Measurements from ENCODE around the gene PTGES2. TPM values are rescaled to one million over a fixed set of nuclear protein-coding genes. Genes with fewer than 3 reads are reported as not detected.

PTGES2 gene
- total RNA-seq, 1 experiment from 2014 or later, result 76.8 TPM

GRCh38 chr9:128142596-128142995 is 15.1 kb upstream of the PTGES2 start:
- no peaks in the 10 kb centered on the region for H3K36me3 ChIP-seq (ENCODE audit: control insufficient read depth, insufficient read depth, low read length)
- in situ Hi-C loops (cut with HindIII; ENCODE audit: low pct_unique_long_range_greater_than_20kb, low sequenced_read_pairs) (no loop called here), intact Hi-C loops (cut with micrococcal nuclease; ENCODE audit: unreplicated experiment) (no loop called here)
- CTCF ChIA-PET, result no interaction called here
- no peaks in the 10 kb centered on the region for H3K27me3 ChIP-seq (ENCODE audit: control insufficient read depth, insufficient read depth, low read length)
- no peaks in the 10 kb centered on the region for H3K4me1 ChIP-seq (ENCODE audit: control insufficient read depth, insufficient read depth, low read length)
- TF ChIP-seq CTCF (IDR thresholded peaks at IDR 0.05) (no peak), REST (IDR thresholded peaks at IDR 0.05; ENCODE audit: insufficient read depth in 1 of 2, low read depth in 2 of 2, low read length in 1 of 2) (no peak), TCF7L2 (IDR thresholded peaks at IDR 0.05; ENCODE audit: low read depth, low read length) (no peak), SIN3A (IDR thresholded peaks at IDR 0.05; ENCODE audit: borderline replicate concordance, insufficient read depth, low read depth, low read length) (no peak), POLR2AphosphoS5 (IDR thresholded peaks at IDR 0.05; ENCODE audit: low read depth, low read length) (no peak)
- H3K27ac ChIP-seq (ENCODE audit: low read length), result no peak overlapping the region
- BruUV-seq (replicated peaks), result no TSS peak
- no peak for ATAC-seq
- no peak for DNase-seq (ENCODE audit: low read depth, low spot score)
- no peaks in the 10 kb centered on the region for H3K9me3 ChIP-seq (ENCODE audit: control insufficient read depth, insufficient read depth, low read depth, low read length)
- H3K4me3 ChIP-seq (ENCODE audit: low read depth in 2 of 2, low read length in 2 of 2), result no peak overlapping the region
- POLR2A ChIA-PET, result no interaction called here

- Histone ChIP-seq H3K27me3 (ENCODE audit: control insufficient read depth, insufficient read depth, low read length) (no peaks in the 10 kb centered on the region), H3K27ac (ENCODE audit: low read length) (no peak overlapping the region), H3K4me3 (ENCODE audit: low read depth in 2 of 2, low read length in 2 of 2) (no peak overlapping the region), H3K36me3 (ENCODE audit: control insufficient read depth, insufficient read depth, low read length) (no peaks in the 10 kb centered on the region), H3K4me1 (ENCODE audit: control insufficient read depth, insufficient read depth, low read length) (no peaks in the 10 kb centered on the region), H3K9me3 (ENCODE audit: control insufficient read depth, insufficient read depth, low read depth, low read length) (no peaks in the 10 kb centered on the region)
- TF ChIP-seq SIN3A (IDR thresholded peaks at IDR 0.05; ENCODE audit: borderline replicate concordance, insufficient read depth, low read depth, low read length) (no peak), CTCF (IDR thresholded peaks at IDR 0.05) (no peak), TCF7L2 (IDR thresholded peaks at IDR 0.05; ENCODE audit: low read depth, low read length) (no peak), REST (IDR thresholded peaks at IDR 0.05; ENCODE audit: insufficient read depth in 1 of 2, low read depth in 2 of 2, low read length in 1 of 2) (no peak), POLR2AphosphoS5 (IDR thresholded peaks at IDR 0.05; ENCODE audit: low read depth, low read length) (no peak)
- ATAC-seq, result no peak
- no peak for DNase-seq (ENCODE audit: low read depth, low spot score)
- POLR2A ChIA-PET, result no interaction called here
- intact Hi-C loops (cut with micrococcal nuclease; ENCODE audit: unreplicated experiment) (no loop called here), in situ Hi-C loops (cut with HindIII; ENCODE audit: low pct_unique_long_range_greater_than_20kb, low sequenced_read_pairs) (no loop called here)
- CTCF ChIA-PET, result no interaction called here
- BruUV-seq (replicated peaks), result no TSS peak
Observed at GRCh38 chr9:128142061-128142460, 14.5 kb upstream of the PTGES2 start.
